B cell (primary cell): Measurements from ENCODE around the gene PDXK.

Experiments used
- EZH2 ChIP-seq: IDR thresholded peaks from 2 replicates; pipeline ENCODE4 v1.6.1; 2012; ENCODE audit warnings: borderline replicate concordance, low read depth, mild to moderate bottlenecking, moderate library complexity, low read length; ENCODE audit not compliant: insufficient read depth, poor library complexity, severe bottlenecking
- TF ChIP-seq, protein P1 (sequence below): fragments of 200-600 bp; IDR thresholded peaks from one replicate; pipeline ENCODE4 v1.8.0; 2022; ENCODE audit warnings: antibody characterized with exemption, mild to moderate bottlenecking

- no peak for TF ChIP-seq EZH2
- TF ChIP-seq, protein P1, sequence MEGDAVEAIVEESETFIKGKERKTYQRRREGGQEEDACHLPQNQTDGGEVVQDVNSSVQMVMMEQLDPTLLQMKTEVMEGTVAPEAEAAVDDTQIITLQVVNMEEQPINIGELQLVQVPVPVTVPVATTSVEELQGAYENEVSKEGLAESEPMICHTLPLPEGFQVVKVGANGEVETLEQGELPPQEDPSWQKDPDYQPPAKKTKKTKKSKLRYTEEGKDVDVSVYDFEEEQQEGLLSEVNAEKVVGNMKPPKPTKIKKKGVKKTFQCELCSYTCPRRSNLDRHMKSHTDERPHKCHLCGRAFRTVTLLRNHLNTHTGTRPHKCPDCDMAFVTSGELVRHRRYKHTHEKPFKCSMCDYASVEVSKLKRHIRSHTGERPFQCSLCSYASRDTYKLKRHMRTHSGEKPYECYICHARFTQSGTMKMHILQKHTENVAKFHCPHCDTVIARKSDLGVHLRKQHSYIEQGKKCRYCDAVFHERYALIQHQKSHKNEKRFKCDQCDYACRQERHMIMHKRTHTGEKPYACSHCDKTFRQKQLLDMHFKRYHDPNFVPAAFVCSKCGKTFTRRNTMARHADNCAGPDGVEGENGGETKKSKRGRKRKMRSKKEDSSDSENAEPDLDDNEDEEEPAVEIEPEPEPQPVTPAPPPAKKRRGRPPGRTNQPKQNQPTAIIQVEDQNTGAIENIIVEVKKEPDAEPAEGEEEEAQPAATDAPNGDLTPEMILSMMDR = no peak
Measured at GRCh38 chr21:43802713-43803313, 83.9 kb downstream of the PDXK start.
